RWPE2 (cell line): Measurements from ENCODE around the gene SART3.

Experiments used
- ATAC-seq: fragments of 200-7000 bp; cut with Tn5 transposase; 3 replicates; pipeline ENCODE4 v1.9.1; 2021; ENCODE audit warnings: low read depth
- DNase-seq: peaks from one replicate; pipeline ENCODE4 v3.0.0-alpha.2; 2020; ENCODE audit warnings: low spot score
- H3K27ac ChIP-seq: fragments of 450-650 bp; 2 replicates; pipeline ENCODE4 v1.5.1; 2017; ENCODE audit warnings: mild to moderate bottlenecking; ENCODE audit not compliant: poor library complexity, severe bottlenecking
- H3K27me3 ChIP-seq: fragments of 250-450 bp; sonication (Bioruptor Pico); 2 replicates; pipeline ENCODE4 v1.5.1; 2021; ENCODE audit warnings: mild to moderate bottlenecking, moderate library complexity; ENCODE audit not compliant: insufficient read depth, poor library complexity, severe bottlenecking
- H3K36me3 ChIP-seq: fragments of 250-450 bp; sonication (Bioruptor Pico); 2 replicates; pipeline ENCODE4 v1.5.1; 2020; ENCODE audit warnings: low read depth, mild to moderate bottlenecking, moderate library complexity
- H3K4me1 ChIP-seq: fragments of 250-450 bp; sonication (Bioruptor Pico); 2 replicates; pipeline ENCODE4 v1.5.1; 2021; ENCODE audit warnings: mild to moderate bottlenecking, moderate library complexity; ENCODE audit not compliant: insufficient read depth, poor library complexity, severe bottlenecking
- H3K4me3 ChIP-seq: fragments of 250-450 bp; sonication (Bioruptor Pico); 2 replicates; pipeline ENCODE4 v1.5.1; 2021; ENCODE audit warnings: mild to moderate bottlenecking, moderate library complexity; ENCODE audit not compliant: severe bottlenecking
- H3K9me3 ChIP-seq: fragments of 250-450 bp; sonication (Bioruptor Pico); 2 replicates; pipeline ENCODE4 v1.5.1; 2021; ENCODE audit warnings: mild to moderate bottlenecking, moderate library complexity; ENCODE audit not compliant: severe bottlenecking
- TF ChIP-seq, protein P1 (sequence below): fragments of 450-650 bp; IDR thresholded peaks from one replicate; pipeline ENCODE4 v1.5.1; 2017; ENCODE audit warnings: mild to moderate bottlenecking, moderate library complexity; ENCODE audit not compliant: poor library complexity, severe bottlenecking

SART3 gene

DNA sequence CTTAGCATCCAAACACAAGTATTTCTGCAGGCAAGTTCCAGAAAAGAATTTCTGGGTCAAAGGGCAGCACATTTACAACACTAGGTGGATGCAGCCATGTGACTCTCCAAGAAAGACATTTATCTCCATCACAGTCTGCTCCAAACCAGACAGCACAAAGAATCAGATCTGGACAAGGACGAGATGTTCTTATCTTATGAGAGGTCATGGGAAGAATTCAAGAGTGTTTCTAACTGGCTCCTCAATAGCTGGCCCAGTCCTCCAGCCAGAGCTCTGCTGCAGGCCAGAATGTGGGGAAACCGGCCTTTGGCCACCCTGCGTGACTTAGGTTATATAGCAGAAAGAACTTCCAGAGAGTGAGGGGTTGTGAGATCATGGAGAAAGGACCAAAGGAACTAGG lies 19.6 kb upstream of the SART3 start:
- Histone ChIP-seq H3K4me3 (no peak overlapping the region), H3K27me3 (no peaks in the 10 kb centered on the region), H3K9me3 (no peaks in the 10 kb centered on the region), H3K27ac (no peak overlapping the region), H3K36me3 (no peaks in the 10 kb centered on the region), H3K4me1 (no peaks in the 10 kb centered on the region)
- no peak for DNase-seq
- TF ChIP-seq, protein P1, sequence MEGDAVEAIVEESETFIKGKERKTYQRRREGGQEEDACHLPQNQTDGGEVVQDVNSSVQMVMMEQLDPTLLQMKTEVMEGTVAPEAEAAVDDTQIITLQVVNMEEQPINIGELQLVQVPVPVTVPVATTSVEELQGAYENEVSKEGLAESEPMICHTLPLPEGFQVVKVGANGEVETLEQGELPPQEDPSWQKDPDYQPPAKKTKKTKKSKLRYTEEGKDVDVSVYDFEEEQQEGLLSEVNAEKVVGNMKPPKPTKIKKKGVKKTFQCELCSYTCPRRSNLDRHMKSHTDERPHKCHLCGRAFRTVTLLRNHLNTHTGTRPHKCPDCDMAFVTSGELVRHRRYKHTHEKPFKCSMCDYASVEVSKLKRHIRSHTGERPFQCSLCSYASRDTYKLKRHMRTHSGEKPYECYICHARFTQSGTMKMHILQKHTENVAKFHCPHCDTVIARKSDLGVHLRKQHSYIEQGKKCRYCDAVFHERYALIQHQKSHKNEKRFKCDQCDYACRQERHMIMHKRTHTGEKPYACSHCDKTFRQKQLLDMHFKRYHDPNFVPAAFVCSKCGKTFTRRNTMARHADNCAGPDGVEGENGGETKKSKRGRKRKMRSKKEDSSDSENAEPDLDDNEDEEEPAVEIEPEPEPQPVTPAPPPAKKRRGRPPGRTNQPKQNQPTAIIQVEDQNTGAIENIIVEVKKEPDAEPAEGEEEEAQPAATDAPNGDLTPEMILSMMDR = no peak
- ATAC-seq = no peak

- H3K36me3 ChIP-seq = no peaks in the 10 kb centered on the region
- H3K9me3 ChIP-seq = no peaks in the 10 kb centered on the region
- no peaks in the 10 kb centered on the region for H3K27me3 ChIP-seq
- TF ChIP-seq, protein P1 = no peak
- ATAC-seq = no peak
- no peak overlapping the region for H3K27ac ChIP-seq
- no peaks in the 10 kb centered on the region for H3K4me1 ChIP-seq
- DNase-seq = no peak
- H3K4me3 ChIP-seq = no peak overlapping the region
Measured at GRCh38 chr12:108578813-108579212, 17.8 kb upstream of the SART3 start.

GRCh38 chr12:108578264-108578663 lies 17.3 kb upstream of the SART3 start:
- H3K27me3 ChIP-seq = no peaks in the 10 kb centered on the region

GRCh38 chr12:108577458-108577857 lies 16.5 kb upstream of the SART3 start:
- Histone ChIP-seq H3K27ac (no peak overlapping the region), H3K4me3 (no peak overlapping the region), H3K9me3 (no peaks in the 10 kb centered on the region), H3K4me1 (no peaks in the 10 kb centered on the region), H3K36me3 (no peaks in the 10 kb centered on the region), H3K27me3 (no peaks in the 10 kb centered on the region)
- DNase-seq = no peak
- TF ChIP-seq, protein P1 = no peak
- no peak for ATAC-seq

More at GRCh38 chr12:108578264-108578663, 17.3 kb upstream of the SART3 start:
- Histone ChIP-seq H3K27ac (no peak overlapping the region), H3K36me3 (no peaks in the 10 kb centered on the region), H3K9me3 (no peaks in the 10 kb centered on the region), H3K4me3 (no peak overlapping the region), H3K4me1 (no peaks in the 10 kb centered on the region)
- TF ChIP-seq, protein P1 = no peak
- DNase-seq (no peak), ATAC-seq (no peak)

- no peaks in the 10 kb centered on the region for H3K36me3 ChIP-seq
- H3K9me3 ChIP-seq = no peaks in the 10 kb centered on the region
- TF ChIP-seq, protein P1 = no peak
- no peaks in the 10 kb centered on the region for H3K27me3 ChIP-seq
- no peak overlapping the region for H3K4me3 ChIP-seq
- no peaks in the 10 kb centered on the region for H3K4me1 ChIP-seq
- DNase-seq (no peak), ATAC-seq (no peak)
- H3K27ac ChIP-seq = no peak overlapping the region
Measured at GRCh38 chr12:108576660-108577234, 15.8 kb upstream of the SART3 start.
